CD14-positive monocyte (primary cell): ENCODE measurements around the gene ADA. TPM values are rescaled to one million over a fixed set of nuclear protein-coding genes. Genes with fewer than 3 reads are reported as not detected.

Source experiments
- DNase-seq, 3 donors: peaks; one replicate each; pipeline ENCODE4 v3.0.0-alpha.2; 2011 to 2022
- H2AFZ ChIP-seq: 2 replicates; pipeline ENCODE4 v1.6.0; 2012; ENCODE audit warnings: mild to moderate bottlenecking, low read depth, low read length, inconsistent platforms; ENCODE audit not compliant: insufficient read depth, poor library complexity, severe bottlenecking
- H3K27ac ChIP-seq, 2 donors: 1 replicate in 1 of 2; 2 replicates in 1 of 2; pipeline ENCODE4 v1.5.1; 2012 to 2013; ENCODE audit warnings: low read length in 2 of 2, control low read depth in 1 of 2, inconsistent platforms in 1 of 2, low read depth in 1 of 2, mild to moderate bottlenecking in 1 of 2
- H3K27me3 ChIP-seq, 2 donors: one replicate each; pipeline versions ENCODE4 v1.6.0 to v1.6.1; 2011 to 2013; ENCODE audit warnings: low read length in 2 of 2; ENCODE audit not compliant: control insufficient read depth in 2 of 2, insufficient read depth in 2 of 2
- H3K36me3 ChIP-seq, 2 donors: replicated peaks in 1 of 2; 1 replicate in 1 of 2; 2 replicates in 1 of 2; pipeline versions ENCODE4 v1.5.1 to v1.6.1; 2012 to 2013; ENCODE audit warnings: low read length in 2 of 2, control low read depth in 1 of 2, inconsistent platforms in 1 of 2, mild to moderate bottlenecking in 1 of 2; ENCODE audit not compliant: insufficient read depth in 2 of 2, control insufficient read depth in 1 of 2
- H3K4me1 ChIP-seq, 2 donors: 1 replicate in 1 of 2; 2 replicates in 1 of 2; pipeline versions ENCODE4 v1.5.1 to v1.6.1; 2012 to 2013; ENCODE audit warnings: low read length in 2 of 2, control low read depth in 1 of 2, inconsistent platforms in 1 of 2, mild to moderate bottlenecking in 1 of 2, moderate library complexity in 1 of 2; ENCODE audit not compliant: insufficient read depth in 2 of 2, control insufficient read depth in 1 of 2
- H3K4me2 ChIP-seq: replicated peaks from 2 replicates; pipeline ENCODE3; 2012; ENCODE audit warnings: low read length, moderate library complexity, mild to moderate bottlenecking; ENCODE audit not compliant: poor library complexity, severe bottlenecking; ENCODE audit errors: extremely low read depth
- H3K4me3 ChIP-seq, 3 experiments: fragments of 200-600 bp in 1 of 3; sonication (generic) in 1 of 3; replicated peaks in 1 of 3; 1 replicate in 2 of 3; 2 replicates in 1 of 3; pipeline ENCODE4 v1.5.1; 2011 to 2013; ENCODE audit warnings: low read length in 3 of 3, mild to moderate bottlenecking in 3 of 3, control low read depth in 2 of 3, low read depth in 2 of 3, inconsistent platforms in 1 of 3, moderate library complexity in 1 of 3
- H3K79me2 ChIP-seq: 2 replicates; pipeline ENCODE4 v1.6.0; 2012; ENCODE audit warnings: mild to moderate bottlenecking, control low read depth, inconsistent platforms, low read length, moderate library complexity; ENCODE audit not compliant: insufficient read depth
- H3K9ac ChIP-seq: 2 replicates; pipeline ENCODE4 v1.6.0; 2017; ENCODE audit warnings: low read length, mild to moderate bottlenecking; ENCODE audit not compliant: insufficient read depth, poor library complexity, severe bottlenecking
- H3K9me3 ChIP-seq, 2 donors: replicated peaks in 1 of 2; 1 replicate in 1 of 2; 2 replicates in 1 of 2; pipeline versions ENCODE4 v1.5.1 to v1.6.1; 2012 to 2013; ENCODE audit warnings: low read length in 2 of 2, control low read depth in 1 of 2; ENCODE audit not compliant: control insufficient read depth in 1 of 2, insufficient read depth in 1 of 2
- H4K20me1 ChIP-seq: 2 replicates; pipeline ENCODE4 v1.6.0; 2012; ENCODE audit warnings: mild to moderate bottlenecking, low read length, control low read depth, moderate library complexity; ENCODE audit not compliant: insufficient read depth
- H3K27ac Mint-ChIP-seq, 7 donors: one replicate each; pipeline ENCODE4 v1.8.0; 2020; ENCODE audit warnings: mild to moderate bottlenecking in 7 of 7, mixed read lengths in 7 of 7, moderate library complexity in 6 of 7, inconsistent platforms in 2 of 7
- H3K27me3 Mint-ChIP-seq, 3 donors: one replicate each; pipeline ENCODE4 v1.8.0; 2021 to 2022; ENCODE audit warnings: low read depth in 3 of 3, mild to moderate bottlenecking in 3 of 3, mixed read lengths in 3 of 3, moderate library complexity in 3 of 3, inconsistent platforms in 1 of 3
- H3K36me3 Mint-ChIP-seq, 2 donors: one replicate each; pipeline ENCODE4 v1.8.0; 2020; ENCODE audit warnings: mixed read lengths in 2 of 2, inconsistent platforms in 1 of 2, mild to moderate bottlenecking in 1 of 2
- H3K4me1 Mint-ChIP-seq: one replicate; pipeline ENCODE4 v1.8.0; 2020; ENCODE audit warnings: mild to moderate bottlenecking, mixed read lengths
- H3K4me3 Mint-ChIP-seq, 2 donors: one replicate each; pipeline ENCODE4 v1.8.0; 2020; ENCODE audit warnings: mild to moderate bottlenecking in 2 of 2, mixed read lengths in 2 of 2, moderate library complexity in 1 of 2
- H3K9me3 Mint-ChIP-seq, 7 donors: one replicate each; pipeline ENCODE4 v1.8.0; 2020 to 2022; ENCODE audit warnings: mixed read lengths in 7 of 7, mild to moderate bottlenecking in 6 of 7, moderate library complexity in 6 of 7, inconsistent platforms in 2 of 7
- WGBS: methylation state at CpG from one replicate; pipeline ENCODE4 v1.1.5; 2013; ENCODE audit warnings: missing lambda C conversion rate; ENCODE audit not compliant: insufficient coverage; 5-methylcytosine and 5-hydroxymethylcytosine counted together
- intact Hi-C, 2 donors: fragments of 100-400 bp; cut with micrococcal nuclease; formaldehyde crosslinking; loops; one replicate each; pipeline versions ENCODE4 v1.15.0 to v1.15.1; 2023
- polyA plus RNA-seq, 3 donors: library from polyadenylated mRNA; depleted of rRNA in 1 of 3; unstranded in 2 of 3; stranded (reverse) in 1 of 3; fragments of 300-500 nt in 2 of 3; fragments of >200 nt in 1 of 3; fragmentation: Illumina TruSeq in 2 of 3; gene quantifications; 1 replicate in 2 of 3; 2 replicates in 1 of 3; pipeline ENCODE4 v1.2.3, GENCODE V29; 2012 to 2021
- TF ChIP-seq, protein P1 (sequence below): fragments of 200-600 bp; IDR thresholded peaks from one replicate; pipeline ENCODE4 v1.8.0; 2022; ENCODE audit warnings: antibody characterized with exemption, mild to moderate bottlenecking

Gene ADA
- polyA plus RNA-seq, 3 donors, result 11.1 to 17.2 (median 15.6) TPM

DNA sequence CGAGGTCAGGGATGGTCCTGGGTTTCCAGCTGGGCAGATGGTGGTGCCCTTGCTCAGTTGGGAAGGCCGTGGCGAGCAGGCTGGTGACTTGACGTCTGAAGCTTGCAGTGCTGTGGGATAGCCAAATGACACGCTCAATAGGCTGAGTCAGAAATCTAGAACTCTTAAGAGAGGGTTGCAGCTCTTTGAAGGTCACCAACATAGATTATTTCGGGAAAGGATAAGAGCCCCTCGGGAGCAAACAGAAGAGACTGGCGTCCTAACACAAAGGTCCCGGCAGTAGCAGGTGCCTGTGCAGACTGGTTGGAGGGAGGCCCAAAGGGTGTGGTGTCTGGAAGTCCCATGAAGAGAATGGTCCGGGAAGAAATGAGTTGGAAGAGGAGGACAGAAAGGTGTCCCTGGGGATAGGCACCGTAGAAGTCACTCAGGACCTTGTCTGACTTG, 50.7 kb downstream of the ADA start:
- no peak overlapping the region for H3K4me2 ChIP-seq
- 94% methylated on average over 10 of the region's 11 CpGs for WGBS

DNA sequence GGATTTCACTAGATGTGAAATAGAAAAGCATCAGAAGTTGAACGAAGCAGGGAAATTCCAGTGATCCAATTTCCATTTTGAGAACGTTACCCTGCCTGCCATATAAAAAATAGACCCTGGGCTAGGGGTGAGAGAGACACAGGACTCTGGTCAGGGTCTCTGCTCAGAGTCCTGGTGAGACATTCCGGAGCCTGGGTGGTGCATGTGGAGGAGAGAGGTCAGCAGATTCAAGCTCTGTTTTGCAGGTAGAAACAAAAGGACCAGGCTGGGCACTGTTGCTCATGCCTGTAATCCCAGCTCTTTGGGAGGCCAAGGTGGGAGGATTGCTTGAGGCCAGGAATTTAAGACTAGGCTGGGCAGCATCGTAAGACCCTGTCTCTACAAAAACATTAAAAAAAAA, 51.2 kb downstream of the ADA start:
- Histone ChIP-seq H3K9ac (no peak overlapping the region), H3K79me2 (no peaks in the 10 kb centered on the region), H3K27ac (no peak overlapping the region), H3K9me3 (no peaks in the 10 kb centered on the region), H3K27me3 (no peaks in the 10 kb centered on the region), H4K20me1 (no peaks in the 10 kb centered on the region), H3K36me3 (no peaks in the 10 kb centered on the region), H3K4me3 (no peak overlapping the region), H3K4me2 (no peak overlapping the region), H2AFZ (no peak overlapping the region), H3K4me1 (peaks cover 50 to 61% of the 10 kb centered on the region in 2 donors)
- Mint-ChIP-seq H3K36me3 (peaks cover 2 to 4% of the 10 kb centered on the region in 2 donors), H3K9me3 (no peaks in the 10 kb centered on the region), H3K4me3 (no peak overlapping the region), H3K27me3 (peaks cover 0 to 3% (median 1%) of the 10 kb centered on the region in 3 donors), H3K27ac (no peak overlapping the region), H3K4me1 (peaks cover 56% of the 10 kb centered on the region)
- TF ChIP-seq, protein P1, sequence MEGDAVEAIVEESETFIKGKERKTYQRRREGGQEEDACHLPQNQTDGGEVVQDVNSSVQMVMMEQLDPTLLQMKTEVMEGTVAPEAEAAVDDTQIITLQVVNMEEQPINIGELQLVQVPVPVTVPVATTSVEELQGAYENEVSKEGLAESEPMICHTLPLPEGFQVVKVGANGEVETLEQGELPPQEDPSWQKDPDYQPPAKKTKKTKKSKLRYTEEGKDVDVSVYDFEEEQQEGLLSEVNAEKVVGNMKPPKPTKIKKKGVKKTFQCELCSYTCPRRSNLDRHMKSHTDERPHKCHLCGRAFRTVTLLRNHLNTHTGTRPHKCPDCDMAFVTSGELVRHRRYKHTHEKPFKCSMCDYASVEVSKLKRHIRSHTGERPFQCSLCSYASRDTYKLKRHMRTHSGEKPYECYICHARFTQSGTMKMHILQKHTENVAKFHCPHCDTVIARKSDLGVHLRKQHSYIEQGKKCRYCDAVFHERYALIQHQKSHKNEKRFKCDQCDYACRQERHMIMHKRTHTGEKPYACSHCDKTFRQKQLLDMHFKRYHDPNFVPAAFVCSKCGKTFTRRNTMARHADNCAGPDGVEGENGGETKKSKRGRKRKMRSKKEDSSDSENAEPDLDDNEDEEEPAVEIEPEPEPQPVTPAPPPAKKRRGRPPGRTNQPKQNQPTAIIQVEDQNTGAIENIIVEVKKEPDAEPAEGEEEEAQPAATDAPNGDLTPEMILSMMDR, result no peak
- intact Hi-C loops, result loop anchor here in 1 of 2 donors (5.0 kb wide), 1 partner anchor 68 kb away; no protein-coding TSS in a partner anchor
- WGBS, result 100% methylated on average over 1 of the region's 4 CpGs
- no peak for DNase-seq

More for the DNA sequence above, 50.7 kb downstream of the ADA start:
- Mint-ChIP-seq H3K36me3 (peaks cover 2 to 4% of the 10 kb centered on the region in 2 donors), H3K4me1 (peaks cover 56% of the 10 kb centered on the region), H3K27me3 (peaks cover 0 to 3% (median 1%) of the 10 kb centered on the region in 3 donors), H3K4me3 (no peak overlapping the region), H3K9me3 (no peaks in the 10 kb centered on the region), H3K27ac (peak overlapping the region in 3 of 7 donors; percentile 7 to 42 (median 21))
- no peaks in the 10 kb centered on the region for H3K79me2 ChIP-seq
- no peak for DNase-seq
- intact Hi-C loops, result loop anchor here in 1 of 2 donors (5.0 kb wide), 1 partner anchor 68 kb away; no protein-coding TSS in a partner anchor
- H3K27ac ChIP-seq, result no peak overlapping the region
- peaks cover 50 to 63% of the 10 kb centered on the region in 2 donors for H3K4me1 ChIP-seq
- H4K20me1 ChIP-seq, result no peaks in the 10 kb centered on the region
- TF ChIP-seq, protein P1, result no peak
- no peaks in the 10 kb centered on the region for H3K9me3 ChIP-seq
- H2AFZ ChIP-seq, result no peak overlapping the region
- H3K27me3 ChIP-seq, result no peaks in the 10 kb centered on the region
- no peaks in the 10 kb centered on the region for H3K36me3 ChIP-seq
- H3K4me3 ChIP-seq, result no peak overlapping the region
- H3K9ac ChIP-seq, result no peak overlapping the region
